HG02588 (cell line): ENCODE data around the gene CFAP65.

ENCODE experiments used
- ATAC-seq: cut with Tn5 transposase; IDR thresholded peaks from one replicate; pipeline ENCODE4 v1.9.1; 2021; ENCODE audit warnings: mild to moderate bottlenecking, moderate library complexity; ENCODE audit not compliant: unreplicated experiment

Gene CFAP65

GRCh38 chr2:219032051-219032745, 9.1 kb downstream of the CFAP65 start:
- no peak for ATAC-seq

GRCh38 chr2:219031005-219031738, 10.1 kb downstream of the CFAP65 start:
- ATAC-seq: no peak

- ATAC-seq: no peak
Measured at GRCh38 chr2:219030177-219030940, 11.0 kb downstream of the CFAP65 start.

- ATAC-seq: peak; percentile 76
Measured at GRCh38 chr2:219029829-219030165, 11.5 kb downstream of the CFAP65 start.

- ATAC-seq: no peak
Measured at GRCh38 chr2:219028996-219029828, 12.1 kb downstream of the CFAP65 start.

GRCh38 chr2:219028141-219028540, 13.2 kb downstream of the CFAP65 start:
- ATAC-seq: no peak

GRCh38 chr2:219027511-219028055, 13.7 kb downstream of the CFAP65 start:
- ATAC-seq: no peak

GRCh38 chr2:219026946-219027345, 14.4 kb downstream of the CFAP65 start:
- no peak for ATAC-seq

- no peak for ATAC-seq
Measured at GRCh38 chr2:219025637-219026585, 15.4 kb downstream of the CFAP65 start.

GRCh38 chr2:219024059-219024458, 17.3 kb downstream of the CFAP65 start:
- ATAC-seq: no peak

GRCh38 chr2:219023045-219023605, 18.2 kb downstream of the CFAP65 start:
- ATAC-seq: no peak

GRCh38 chr2:219022616-219023015, 18.7 kb downstream of the CFAP65 start:
- ATAC-seq: no peak

- no peak for ATAC-seq
Measured at GRCh38 chr2:219022041-219022440, 19.3 kb downstream of the CFAP65 start.

GRCh38 chr2:219021591-219021990, 19.7 kb downstream of the CFAP65 start:
- ATAC-seq: no peak

- no peak for ATAC-seq
Measured at GRCh38 chr2:219020604-219021365, 20.5 kb downstream of the CFAP65 start.

GRCh38 chr2:219019436-219019835, 21.9 kb downstream of the CFAP65 start:
- no peak for ATAC-seq

- ATAC-seq: no peak
Measured at GRCh38 chr2:219018726-219019125, 22.6 kb downstream of the CFAP65 start.

- ATAC-seq: no peak
Measured at GRCh38 chr2:219018286-219018685, 23.0 kb downstream of the CFAP65 start.
